ENCODE results near the gene ORMDL1. TPM values are rescaled to one million over a fixed set of nuclear protein-coding genes. Genes with fewer than 3 reads are reported as not detected.

ORMDL1 gene
- total RNA-seq, 1 experiment from 2014 or later, result 58.4 TPM

DNA sequence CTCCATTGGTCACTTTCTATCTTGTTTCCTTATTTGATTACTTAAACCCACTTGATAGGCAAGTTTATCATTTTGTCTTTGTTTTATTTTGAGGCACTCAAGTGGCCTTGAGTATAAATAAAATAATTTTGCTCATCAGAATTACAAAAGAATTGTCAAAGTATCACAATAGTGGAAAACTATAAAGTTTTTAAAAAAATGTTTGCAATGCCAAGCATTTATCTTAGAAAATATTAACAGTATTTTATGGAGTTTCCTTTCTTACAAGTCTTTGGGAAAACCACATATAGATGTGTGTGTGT, 14.8 kb upstream of the ORMDL1 start:
- DNase-seq, result no peak
- Mint-ChIP-seq H3K4me1 (ENCODE audit: low read depth, unreplicated experiment) (no peaks in the 10 kb centered on the region), H3K27ac (ENCODE audit: unreplicated experiment) (no peak overlapping the region), H3K27me3 (ENCODE audit: unreplicated experiment) (no peaks in the 10 kb centered on the region), H3K4me3 (ENCODE audit: low read depth, unreplicated experiment) (no peak overlapping the region), H3K9me3 (ENCODE audit: low read depth, unreplicated experiment) (no peaks in the 10 kb centered on the region), H3K36me3 (ENCODE audit: insufficient read depth, unreplicated experiment) (no peaks in the 10 kb centered on the region)
- CTCF ChIA-PET, result interaction anchor here (0.6 to 1.1 kb wide), 9 partner anchors 9 to 1723 kb away, joined by 3 to 9 read pairs (median 5); no protein-coding TSS in a partner anchor
- TF ChIP-seq, protein P1, sequence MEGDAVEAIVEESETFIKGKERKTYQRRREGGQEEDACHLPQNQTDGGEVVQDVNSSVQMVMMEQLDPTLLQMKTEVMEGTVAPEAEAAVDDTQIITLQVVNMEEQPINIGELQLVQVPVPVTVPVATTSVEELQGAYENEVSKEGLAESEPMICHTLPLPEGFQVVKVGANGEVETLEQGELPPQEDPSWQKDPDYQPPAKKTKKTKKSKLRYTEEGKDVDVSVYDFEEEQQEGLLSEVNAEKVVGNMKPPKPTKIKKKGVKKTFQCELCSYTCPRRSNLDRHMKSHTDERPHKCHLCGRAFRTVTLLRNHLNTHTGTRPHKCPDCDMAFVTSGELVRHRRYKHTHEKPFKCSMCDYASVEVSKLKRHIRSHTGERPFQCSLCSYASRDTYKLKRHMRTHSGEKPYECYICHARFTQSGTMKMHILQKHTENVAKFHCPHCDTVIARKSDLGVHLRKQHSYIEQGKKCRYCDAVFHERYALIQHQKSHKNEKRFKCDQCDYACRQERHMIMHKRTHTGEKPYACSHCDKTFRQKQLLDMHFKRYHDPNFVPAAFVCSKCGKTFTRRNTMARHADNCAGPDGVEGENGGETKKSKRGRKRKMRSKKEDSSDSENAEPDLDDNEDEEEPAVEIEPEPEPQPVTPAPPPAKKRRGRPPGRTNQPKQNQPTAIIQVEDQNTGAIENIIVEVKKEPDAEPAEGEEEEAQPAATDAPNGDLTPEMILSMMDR (IDR thresholded peaks at IDR 0.05; ENCODE audit: unreplicated experiment), result no peak
- BruUV-seq (replicated peaks), result no TSS peak
- intact Hi-C loops (cut with micrococcal nuclease; ENCODE audit: unreplicated experiment), result no loop called here

DNA sequence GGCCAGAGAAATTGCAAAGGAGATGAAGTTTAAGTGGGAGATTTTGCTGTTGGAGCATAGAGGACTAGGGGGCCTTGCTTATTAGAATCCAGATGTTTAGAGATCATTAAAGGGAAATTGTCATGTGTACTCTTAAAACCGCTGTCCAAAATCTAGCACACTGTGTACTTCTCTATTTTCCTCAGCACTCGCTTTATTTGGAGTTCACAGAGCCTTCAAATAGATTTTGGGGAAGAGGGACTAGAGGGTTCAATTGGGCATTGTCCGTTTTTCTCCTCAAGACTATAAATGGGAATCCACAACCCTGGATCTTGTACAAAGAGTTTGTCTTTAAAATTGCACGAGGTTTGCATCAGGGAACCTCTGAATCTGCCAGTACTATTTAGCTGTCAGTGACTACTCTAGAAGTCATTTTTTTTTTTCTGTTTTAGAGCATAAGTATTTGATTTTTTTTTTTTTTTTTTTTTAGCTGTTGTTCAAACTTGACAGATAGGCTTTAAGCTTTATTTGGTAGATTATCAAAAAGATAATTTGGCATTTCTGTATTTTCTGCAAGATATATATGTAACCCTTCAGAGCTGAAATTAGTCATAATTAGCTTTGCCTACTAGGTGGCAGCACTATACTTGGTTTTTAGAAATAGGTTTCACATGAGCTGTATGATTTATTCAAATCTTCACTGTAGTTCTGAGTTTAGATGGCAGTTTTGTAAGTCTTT, 14.3 kb upstream of the ORMDL1 start:
- Mint-ChIP-seq H3K9me3 (ENCODE audit: low read depth, unreplicated experiment) (no peaks in the 10 kb centered on the region), H3K4me3 (ENCODE audit: low read depth, unreplicated experiment) (no peak overlapping the region), H3K27me3 (ENCODE audit: unreplicated experiment) (no peaks in the 10 kb centered on the region), H3K36me3 (ENCODE audit: insufficient read depth, unreplicated experiment) (no peaks in the 10 kb centered on the region), H3K4me1 (ENCODE audit: low read depth, unreplicated experiment) (no peaks in the 10 kb centered on the region), H3K27ac (ENCODE audit: unreplicated experiment) (no peak overlapping the region)
- intact Hi-C loops (cut with micrococcal nuclease; ENCODE audit: unreplicated experiment), result loop anchor here (1.0 kb wide), 1 partner anchor 272 kb away; no protein-coding TSS in a partner anchor
- CTCF ChIA-PET, result interaction anchor here (0.6 to 1.1 kb wide), 10 partner anchors 9 to 1723 kb away, joined by 3 to 9 read pairs (median 4); no protein-coding TSS in a partner anchor
- no TSS peak for BruUV-seq (replicated peaks)
- TF ChIP-seq, protein P1 (IDR thresholded peaks at IDR 0.05; ENCODE audit: unreplicated experiment), result peak; percentile 27
- no peak for DNase-seq

DNA sequence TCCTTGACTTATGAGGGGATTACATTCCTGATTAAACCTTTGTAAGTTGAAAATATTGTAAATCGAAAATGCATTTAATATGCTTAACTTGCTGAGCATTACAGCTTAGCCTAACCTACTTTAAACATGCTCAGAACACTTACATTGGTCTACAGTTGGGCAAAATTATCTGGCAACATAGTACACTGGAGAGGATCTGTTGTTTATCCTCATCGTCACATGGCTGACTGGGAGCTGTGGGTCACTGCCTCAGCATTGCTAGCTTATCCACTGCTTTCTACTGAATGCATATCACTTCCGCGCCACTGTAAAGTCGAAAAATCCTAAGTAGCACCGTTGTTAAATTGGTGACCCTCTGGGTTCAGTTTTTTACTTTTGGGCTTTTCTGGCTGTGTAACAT, 13.8 kb upstream of the ORMDL1 start:
- TF ChIP-seq, protein P1 (IDR thresholded peaks at IDR 0.05; ENCODE audit: unreplicated experiment), result peak; percentile 2
- Mint-ChIP-seq H3K27me3 (ENCODE audit: unreplicated experiment) (no peaks in the 10 kb centered on the region), H3K27ac (ENCODE audit: unreplicated experiment) (no peak overlapping the region), H3K36me3 (ENCODE audit: insufficient read depth, unreplicated experiment) (peaks cover 4% of the 10 kb centered on the region), H3K9me3 (ENCODE audit: low read depth, unreplicated experiment) (no peaks in the 10 kb centered on the region), H3K4me3 (ENCODE audit: low read depth, unreplicated experiment) (no peak overlapping the region), H3K4me1 (ENCODE audit: low read depth, unreplicated experiment) (no peaks in the 10 kb centered on the region)
- CTCF ChIA-PET, result interaction anchor here (1.1 kb wide), 2 partner anchors 39 to 50 kb away, joined by 3 read pairs; no protein-coding TSS in a partner anchor
- DNase-seq, result no peak
- intact Hi-C loops (cut with micrococcal nuclease; ENCODE audit: unreplicated experiment), result loop anchor here (1.0 kb wide), 1 partner anchor 272 kb away; no protein-coding TSS in a partner anchor
- no TSS peak for BruUV-seq (replicated peaks)

DNA sequence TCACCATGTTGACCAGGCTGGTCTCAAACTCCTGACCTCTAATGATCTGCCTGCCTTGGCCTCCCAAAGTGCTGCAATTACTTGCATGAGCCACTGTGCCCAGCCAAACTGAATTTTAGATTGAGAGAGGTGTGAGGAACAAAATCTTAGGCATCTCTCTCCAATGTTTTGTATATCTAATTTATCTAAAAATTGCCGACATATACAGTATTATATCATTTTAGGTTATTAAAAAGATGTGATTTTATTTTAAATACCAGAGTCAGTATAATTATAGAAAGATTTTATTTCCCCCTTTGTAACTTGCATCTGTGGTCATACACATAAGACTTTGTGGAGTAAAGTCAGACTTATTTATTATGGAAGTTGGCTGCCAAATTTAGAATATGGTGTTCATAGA, 10.2 kb upstream of the ORMDL1 start:
- H3K27me3 Mint-ChIP-seq (ENCODE audit: unreplicated experiment), result no peaks in the 10 kb centered on the region
- CTCF ChIA-PET, result interaction anchor here (0.8 to 0.9 kb wide), 2 partner anchors 22 to 26 kb away, joined by 3 read pairs; no protein-coding TSS in a partner anchor
- TF ChIP-seq, protein P1 (IDR thresholded peaks at IDR 0.05; ENCODE audit: unreplicated experiment), result no peak
- H3K4me1 Mint-ChIP-seq (ENCODE audit: low read depth, unreplicated experiment), result no peaks in the 10 kb centered on the region
- intact Hi-C loops (cut with micrococcal nuclease; ENCODE audit: unreplicated experiment), result no loop called here
- no peak overlapping the region for H3K27ac Mint-ChIP-seq (ENCODE audit: unreplicated experiment)
- peaks cover 17% of the 10 kb centered on the region for H3K36me3 Mint-ChIP-seq (ENCODE audit: insufficient read depth, unreplicated experiment)
- H3K4me3 Mint-ChIP-seq (ENCODE audit: low read depth, unreplicated experiment), result no peak overlapping the region
- no TSS peak for BruUV-seq (replicated peaks)
- DNase-seq, result no peak
- H3K9me3 Mint-ChIP-seq (ENCODE audit: low read depth, unreplicated experiment), result no peaks in the 10 kb centered on the region
